HUES64 (cell line): ENCODE data around the gene RBM33.

Experiments used
- H3K27ac ChIP-seq: 2 replicates; pipeline ENCODE4 v1.7.0; 2013; ENCODE audit warnings: low read depth, low read length, inconsistent platforms
- H3K27me3 ChIP-seq: 2 replicates; pipeline ENCODE4 v1.6.1; 2013; ENCODE audit warnings: mild to moderate bottlenecking, low read length; ENCODE audit not compliant: insufficient read depth
- H3K36me3 ChIP-seq: 2 replicates; pipeline ENCODE4 v1.6.1; 2013; ENCODE audit warnings: mild to moderate bottlenecking, low read length; ENCODE audit not compliant: insufficient read depth
- H3K4me1 ChIP-seq: 2 replicates; pipeline ENCODE4 v1.6.1; 2013; ENCODE audit warnings: mild to moderate bottlenecking, low read length, moderate library complexity; ENCODE audit not compliant: insufficient read depth
- H3K4me3 ChIP-seq: 2 replicates; pipeline ENCODE4 v1.5.1; 2013; ENCODE audit warnings: mild to moderate bottlenecking, low read length, moderate library complexity
- H3K9ac ChIP-seq: 2 replicates; pipeline ENCODE4 v1.6.1; 2013; ENCODE audit warnings: mild to moderate bottlenecking, low read depth, low read length
- H3K9me3 ChIP-seq: 2 replicates; pipeline ENCODE4 v1.6.1; 2013; ENCODE audit warnings: low read depth, low read length; ENCODE audit not compliant: insufficient read depth
- WGBS: fragments of 150-250, 120-280 bp; methylation state at CpG from one replicate; pipeline ENCODE4 v1.1.7; 2013; ENCODE audit warnings: missing lambda C conversion rate; 5-methylcytosine and 5-hydroxymethylcytosine counted together

Gene RBM33

GRCh38 chr7:155629171-155629570 lies 15.3 kb upstream of the RBM33 start:
- H3K27me3 ChIP-seq, result no peaks in the 10 kb centered on the region
- no peak overlapping the region for H3K9ac ChIP-seq
- WGBS, result no CpG with 5 or more reads among the region's 1 CpG
- no peaks in the 10 kb centered on the region for H3K4me1 ChIP-seq
- H3K9me3 ChIP-seq, result peaks cover 30% of the 10 kb centered on the region
- no peaks in the 10 kb centered on the region for H3K36me3 ChIP-seq
- H3K27ac ChIP-seq, result no peak overlapping the region
- no peak overlapping the region for H3K4me3 ChIP-seq

- Histone ChIP-seq H3K36me3 (no peaks in the 10 kb centered on the region), H3K27me3 (no peaks in the 10 kb centered on the region), H3K9ac (no peak overlapping the region), H3K9me3 (peaks cover 46% of the 10 kb centered on the region), H3K4me3 (no peak overlapping the region), H3K27ac (no peak overlapping the region), H3K4me1 (no peaks in the 10 kb centered on the region)
- WGBS, result 90% methylated on average over 2 of the region's 3 CpGs
Observed at GRCh38 chr7:155631155-155631554, 13.3 kb upstream of the RBM33 start.

- H3K9me3 ChIP-seq, result peaks cover 74% of the 10 kb centered on the region
- H3K27me3 ChIP-seq, result no peaks in the 10 kb centered on the region
- no peak overlapping the region for H3K27ac ChIP-seq
- H3K9ac ChIP-seq, result no peak overlapping the region
- 85% methylated on average over 3 of the region's 3 CpGs for WGBS
- H3K4me3 ChIP-seq, result no peak overlapping the region
- peaks cover 9% of the 10 kb centered on the region; the same call in 1 of the 2 replicates for H3K36me3 ChIP-seq
- no peaks in the 10 kb centered on the region for H3K4me1 ChIP-seq
Observed at GRCh38 chr7:155635817-155636216, 8.6 kb upstream of the RBM33 start.

DNA sequence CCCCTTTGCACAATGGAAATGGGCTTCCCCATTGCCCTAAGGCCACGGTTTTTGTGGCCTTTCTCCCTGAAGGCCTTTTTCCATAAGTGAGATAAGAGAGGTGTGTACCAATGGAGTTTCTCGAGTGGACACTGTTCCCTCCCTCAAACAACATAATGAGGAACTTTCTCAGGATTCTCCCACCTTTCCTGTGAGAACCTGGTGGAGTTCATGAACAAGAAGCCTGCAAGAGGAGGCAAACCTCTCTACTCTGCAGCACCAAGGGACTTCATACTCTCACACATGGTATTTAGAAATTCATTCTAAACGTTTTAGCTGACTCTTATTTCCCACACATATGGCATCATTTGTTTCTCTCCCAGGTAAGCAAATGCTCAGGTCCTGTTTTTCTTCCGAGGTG lies 7.3 kb upstream of the RBM33 start:
- H3K9ac ChIP-seq, result no peak overlapping the region
- H3K36me3 ChIP-seq, result peaks cover 22% of the 10 kb centered on the region
- peaks cover 78% of the 10 kb centered on the region for H3K9me3 ChIP-seq
- no peaks in the 10 kb centered on the region for H3K27me3 ChIP-seq
- H3K4me3 ChIP-seq, result no peak overlapping the region
- H3K4me1 ChIP-seq, result no peaks in the 10 kb centered on the region
- WGBS, result 84% methylated on average over 4 of the region's 4 CpGs
- no peak overlapping the region for H3K27ac ChIP-seq

DNA sequence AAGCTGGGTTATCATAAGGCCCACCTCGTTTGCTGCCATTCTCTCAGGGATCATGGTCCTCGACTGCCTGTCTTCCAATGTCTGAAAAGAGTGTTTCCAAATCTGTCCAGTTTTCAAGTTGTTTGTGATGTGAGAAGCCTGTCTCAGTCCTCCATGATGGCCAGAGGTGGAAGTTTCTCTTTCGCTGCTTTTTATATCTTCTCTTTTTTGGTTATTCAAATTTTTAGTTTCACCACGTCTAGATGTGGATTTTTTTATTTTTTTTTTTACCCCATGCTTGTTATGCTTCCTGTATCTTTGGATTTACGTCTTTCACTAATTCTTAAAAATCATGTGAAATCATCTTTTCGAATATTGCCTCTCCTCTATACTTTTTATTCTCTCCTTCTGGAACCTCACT lies 6.1 kb upstream of the RBM33 start:
- Histone ChIP-seq H3K36me3 (peaks cover 30% of the 10 kb centered on the region), H3K4me1 (no peaks in the 10 kb centered on the region; the same call in 1 of the 2 replicates), H3K27ac (no peak overlapping the region), H3K9ac (no peak overlapping the region), H3K9me3 (peaks cover 67% of the 10 kb centered on the region), H3K4me3 (no peak overlapping the region), H3K27me3 (no peaks in the 10 kb centered on the region)
- WGBS, result 95% methylated on average over 4 of the region's 6 CpGs

DNA sequence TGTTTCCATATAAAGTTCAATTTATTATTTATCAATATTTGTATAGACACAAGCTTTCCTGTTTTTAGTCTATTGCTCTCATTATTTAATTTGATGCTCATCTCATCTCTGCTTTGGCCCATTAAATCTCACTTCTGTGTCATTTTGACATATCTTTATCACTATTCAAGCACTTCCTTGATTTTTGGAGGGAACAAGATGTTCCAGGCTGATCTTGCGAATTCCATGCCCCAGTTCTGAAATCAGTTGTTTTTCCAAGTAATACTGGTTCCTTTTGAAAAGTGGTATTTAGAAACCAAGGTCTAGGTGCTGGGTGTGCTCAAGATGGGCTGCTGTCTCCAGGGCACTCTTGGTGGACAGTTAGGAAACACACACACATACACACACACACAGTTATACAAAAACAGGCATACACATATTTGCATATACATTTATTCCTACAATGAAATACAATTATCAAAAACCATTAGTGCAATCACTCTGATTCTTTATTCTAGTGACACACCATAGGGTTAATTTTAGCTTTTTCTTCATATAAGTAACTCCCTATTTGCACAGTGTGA lies 4.4 kb upstream of the RBM33 start:
- H3K27ac ChIP-seq, result no peak overlapping the region
- no peak overlapping the region for H3K9ac ChIP-seq
- H3K27me3 ChIP-seq, result no peaks in the 10 kb centered on the region
- peaks cover 61% of the 10 kb centered on the region for H3K9me3 ChIP-seq
- WGBS, result 97% methylated on average over 1 of the region's 1 CpG
- H3K36me3 ChIP-seq, result peaks cover 30% of the 10 kb centered on the region
- H3K4me3 ChIP-seq, result no peak overlapping the region
- no peaks in the 10 kb centered on the region; the same call in 1 of the 2 replicates for H3K4me1 ChIP-seq

DNA sequence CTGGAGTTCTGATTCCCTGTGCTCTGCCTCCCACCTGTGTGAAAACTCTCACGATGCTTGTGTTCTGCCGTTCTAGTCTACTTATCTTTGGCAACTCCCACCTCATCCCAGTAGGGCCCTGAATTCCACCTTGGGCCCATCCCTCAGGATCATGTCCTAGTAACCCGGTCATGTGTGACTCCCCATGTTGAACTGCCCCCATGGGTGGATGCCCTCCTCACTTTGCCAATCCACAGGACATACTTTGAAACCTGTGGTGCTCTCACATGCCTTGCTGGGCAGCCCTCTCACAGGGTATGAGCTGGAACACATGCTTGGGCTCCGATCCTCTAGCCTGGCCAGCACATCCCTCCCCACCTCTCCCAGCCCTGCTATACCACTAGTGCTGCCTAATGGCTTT lies 3.8 kb upstream of the RBM33 start:
- H3K36me3 ChIP-seq, result peaks cover 30% of the 10 kb centered on the region
- 94% methylated on average over 4 of the region's 4 CpGs for WGBS
- H3K27ac ChIP-seq, result no peak overlapping the region
- no peak overlapping the region for H3K9ac ChIP-seq
- H3K4me3 ChIP-seq, result no peak overlapping the region
- peaks cover 56% of the 10 kb centered on the region for H3K9me3 ChIP-seq
- H3K27me3 ChIP-seq, result no peaks in the 10 kb centered on the region
- peaks cover 4% of the 10 kb centered on the region for H3K4me1 ChIP-seq

- Histone ChIP-seq H3K27ac (peak overlapping the region; percentile 98), H3K27me3 (no peaks in the 10 kb centered on the region), H3K4me3 (peak overlapping the region; percentile 82), H3K9me3 (peaks cover 37% of the 10 kb centered on the region), H3K9ac (peak overlapping the region; percentile 97), H3K36me3 (peaks cover 52% of the 10 kb centered on the region), H3K4me1 (peaks cover 12% of the 10 kb centered on the region)
- 1% methylated on average over 32 of the region's 32 CpGs for WGBS
Observed at GRCh38 chr7:155643804-155644177, 670 bp upstream of the RBM33 start.

DNA sequence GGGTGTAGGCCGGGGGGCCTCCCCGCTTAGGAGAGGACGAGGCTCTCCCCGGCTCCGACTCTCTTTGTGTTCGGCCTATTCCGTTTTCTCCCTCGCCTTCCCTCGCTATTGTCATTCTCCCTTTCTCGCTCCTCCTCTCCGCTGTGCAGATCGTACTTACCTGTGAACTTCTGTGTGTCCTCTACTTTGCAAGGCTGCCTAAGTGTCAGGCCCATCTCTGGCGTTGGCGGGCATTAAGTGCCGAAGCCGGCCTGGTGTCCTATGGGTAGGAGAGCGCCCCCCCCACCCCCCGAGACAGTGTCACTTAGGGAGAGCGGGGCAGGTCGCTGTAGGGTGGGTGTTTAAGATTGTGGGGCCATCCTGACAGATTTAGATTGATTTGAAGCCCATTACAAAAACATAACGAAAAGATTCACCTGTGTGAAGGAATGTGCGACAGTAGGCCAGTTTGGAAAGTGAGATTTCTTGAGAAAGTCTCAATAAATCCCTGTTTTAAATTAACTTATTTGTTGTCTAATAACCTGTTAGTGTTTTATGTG lies 579 bp downstream of the RBM33 start:
- Histone ChIP-seq H3K9me3 (peaks cover 28% of the 10 kb centered on the region), H3K27ac (peak overlapping the region; percentile 98), H3K4me3 (peak overlapping the region; percentile 82), H3K9ac (peak overlapping the region; percentile 97), H3K27me3 (no peaks in the 10 kb centered on the region), H3K4me1 (peaks cover 12% of the 10 kb centered on the region), H3K36me3 (peaks cover 50% of the 10 kb centered on the region)
- WGBS, result under 1% methylated on average over 22 of the region's 22 CpGs

DNA sequence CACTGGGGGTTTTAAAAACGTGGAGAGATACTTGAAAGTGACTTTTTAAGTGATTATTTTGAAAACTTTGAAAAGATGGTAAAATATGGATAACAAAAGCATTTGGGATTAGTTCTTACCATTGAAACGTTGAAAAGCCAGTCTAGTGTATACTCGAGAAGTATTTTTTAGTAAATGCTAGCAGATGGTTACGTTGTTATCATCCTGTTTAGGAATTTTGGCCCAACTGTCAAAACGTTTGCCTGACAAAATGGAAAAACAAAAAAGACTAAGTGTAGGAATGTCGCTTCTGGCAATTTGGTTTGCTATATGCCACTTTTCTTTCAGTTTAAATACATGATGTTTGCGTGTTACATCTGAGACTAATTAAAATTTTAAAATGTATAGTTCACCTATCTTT lies 1.2 kb downstream of the RBM33 start:
- Histone ChIP-seq H3K4me3 (peak overlapping the region; percentile 82), H3K27me3 (no peaks in the 10 kb centered on the region), H3K4me1 (peaks cover 12% of the 10 kb centered on the region), H3K9ac (peak overlapping the region; percentile 97), H3K36me3 (peaks cover 44% of the 10 kb centered on the region), H3K9me3 (peaks cover 22% of the 10 kb centered on the region), H3K27ac (no peak overlapping the region)
- WGBS, result 48% methylated on average over 7 of the region's 7 CpGs

DNA sequence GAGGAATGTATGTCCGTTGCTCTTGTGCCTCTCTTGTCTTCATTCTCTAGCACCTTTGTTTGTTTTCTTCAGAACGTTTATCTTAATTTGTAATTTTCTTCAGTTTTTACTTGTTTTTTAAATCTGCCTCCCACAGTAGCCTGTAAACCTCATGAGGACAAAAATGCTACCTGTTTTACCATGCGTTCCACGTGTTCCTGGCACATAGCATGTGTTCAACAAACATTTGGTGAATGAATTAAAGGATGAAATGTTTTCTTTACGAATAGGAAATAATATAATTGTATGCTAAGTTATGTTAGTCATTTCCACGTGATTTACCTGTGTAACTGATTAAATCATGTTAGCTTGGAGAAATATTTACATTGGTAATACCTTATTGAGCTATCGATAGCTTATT lies 2.2 kb downstream of the RBM33 start:
- Histone ChIP-seq H3K27me3 (no peaks in the 10 kb centered on the region), H3K4me3 (peak overlapping the region; percentile 82), H3K9me3 (peaks cover 18% of the 10 kb centered on the region), H3K36me3 (peaks cover 35% of the 10 kb centered on the region), H3K4me1 (peaks cover 12% of the 10 kb centered on the region), H3K9ac (no peak overlapping the region), H3K27ac (no peak overlapping the region)
- WGBS, result 98% methylated on average over 7 of the region's 7 CpGs

DNA sequence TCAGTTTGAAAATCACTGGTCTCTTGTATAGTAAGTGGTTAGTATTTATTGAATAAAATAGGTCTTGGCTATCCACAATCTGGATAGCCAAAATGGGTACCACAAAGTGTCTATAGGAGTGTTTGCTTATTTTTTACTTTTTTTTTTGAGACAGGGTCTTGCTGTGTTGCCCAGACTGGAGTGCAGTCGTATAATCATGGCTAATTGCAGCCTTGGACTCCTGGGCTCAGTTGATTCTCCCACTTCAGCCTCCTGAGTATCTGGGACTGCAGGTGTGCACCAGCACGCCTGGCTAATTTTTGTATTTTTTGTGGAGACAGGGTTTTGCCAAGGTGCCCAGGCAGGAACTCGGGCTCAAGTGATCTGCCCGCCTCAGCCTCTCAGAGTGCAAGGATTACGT lies 2.8 kb downstream of the RBM33 start:
- Histone ChIP-seq H3K4me1 (peaks cover 12% of the 10 kb centered on the region), H3K27me3 (no peaks in the 10 kb centered on the region), H3K27ac (no peak overlapping the region), H3K36me3 (peaks cover 29% of the 10 kb centered on the region), H3K9me3 (peaks cover 15% of the 10 kb centered on the region), H3K9ac (no peak overlapping the region), H3K4me3 (no peak overlapping the region)
- WGBS, result 77% methylated on average over 5 of the region's 5 CpGs
